Left renal pelvis (tissue), 4 donors: ENCODE data around the gene CTSL. TPM values are rescaled to one million over a fixed set of nuclear protein-coding genes. Genes with fewer than 3 reads are reported as not detected.
"Not testable (repeated sequence)": the region's sequence is repeated elsewhere in the genome, so short reads cannot be mapped to it uniquely, and the experiment has no call there.

Source experiments
- DNase-seq, 4 donors: peaks; one replicate each; pipeline ENCODE4 v3.0.0-alpha.2; 2013; ENCODE audit warnings: low read depth in 4 of 4, low spot score in 3 of 4
- polyA plus RNA-seq, 4 donors: library from polyadenylated mRNA; unstranded; fragments of 120-200 nt; gene quantifications; one replicate each; pipeline ENCODE4 v1.2.1, GENCODE V29; 2013; ENCODE audit not compliant: insufficient read length in 4 of 4

CTSL gene
- polyA plus RNA-seq, 4 donors: 126 to 184 (median 169) TPM

GRCh38 chr9:87750726-87751125 lies 24.8 kb downstream of the CTSL start:
- DNase-seq: no peak

DNA sequence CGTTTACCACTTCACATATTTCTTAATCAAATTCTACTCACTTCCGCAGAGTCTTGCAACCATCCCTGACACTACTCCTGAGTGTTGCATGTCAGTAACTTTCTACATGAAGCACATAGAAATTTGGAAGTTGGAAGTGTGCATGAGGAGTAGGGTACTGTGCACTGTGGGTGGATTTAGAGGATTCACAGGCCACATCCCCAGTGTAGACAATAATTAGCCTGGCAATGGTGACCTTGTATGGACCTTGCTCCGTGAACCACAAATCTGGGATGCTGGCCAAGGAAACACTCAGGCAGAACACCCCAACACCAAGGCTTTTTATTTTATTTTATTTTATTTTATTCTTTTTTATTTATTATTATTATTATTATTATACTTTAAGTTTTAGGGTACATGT lies 25.5 kb downstream of the CTSL start:
- no peak for DNase-seq

GRCh38 chr9:87751868-87752267 lies 25.9 kb downstream of the CTSL start:
- DNase-seq: no peak

DNA sequence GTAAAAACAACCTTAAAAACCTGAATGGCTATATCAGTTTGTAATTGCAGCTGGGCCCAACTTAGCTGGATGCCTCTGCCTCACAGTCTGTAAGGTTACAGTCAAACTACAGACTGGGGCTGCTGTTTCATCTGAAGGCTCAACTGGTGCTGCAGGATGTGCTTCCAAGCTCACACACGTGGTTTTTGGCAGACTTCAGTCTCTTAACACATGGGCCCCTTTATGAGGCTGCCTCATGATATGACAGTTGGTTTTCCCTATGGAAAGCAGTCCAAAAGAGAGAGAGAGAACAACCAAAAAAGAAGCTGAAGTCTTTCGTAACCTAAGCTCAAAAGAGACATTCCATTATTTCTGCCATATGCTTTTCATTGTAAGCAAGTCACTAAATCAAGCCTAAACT lies 27.4 kb downstream of the CTSL start:
- DNase-seq: no peak

DNA sequence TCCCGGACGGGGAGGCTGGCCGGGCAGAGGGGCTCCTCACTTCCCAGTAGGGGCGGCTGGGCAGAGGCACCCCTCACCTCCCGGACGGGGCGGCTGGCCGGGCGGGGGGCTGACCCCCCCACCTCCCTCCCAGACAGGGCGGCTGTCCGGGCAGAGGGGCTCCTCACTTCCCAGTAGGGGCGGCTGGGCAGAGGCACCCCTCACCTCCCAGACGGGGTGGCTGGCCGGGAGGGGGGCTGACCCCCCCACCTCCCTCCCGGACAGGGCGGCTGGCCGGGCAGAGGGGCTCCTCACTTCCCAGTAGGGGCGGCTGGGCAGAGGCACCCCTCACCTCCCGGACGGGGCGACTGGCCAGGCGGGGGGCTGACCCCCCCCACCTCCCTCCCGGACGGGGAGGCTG lies 32.4 kb downstream of the CTSL start:
- DNase-seq: not testable (repeated sequence)

DNA sequence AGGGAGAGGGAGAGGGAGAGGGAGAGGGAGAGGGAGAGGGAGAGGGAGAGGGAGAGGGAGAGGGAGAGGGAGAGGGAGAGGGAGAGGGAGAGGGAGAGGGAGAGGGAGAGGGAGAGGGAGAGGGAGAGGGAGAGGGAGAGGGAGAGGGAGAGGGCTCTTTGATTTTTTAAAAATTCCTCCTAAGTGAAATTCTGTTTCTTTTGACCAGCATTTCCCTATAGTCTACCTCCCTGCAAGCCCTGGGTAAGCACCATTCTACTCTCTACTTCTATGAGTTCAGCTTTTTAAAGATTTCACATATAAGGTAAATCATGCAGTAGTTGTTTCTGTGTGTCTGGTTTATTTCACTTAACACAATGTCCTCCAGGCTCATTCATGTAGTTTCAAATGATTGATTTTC lies 34.1 kb downstream of the CTSL start:
- not testable (repeated sequence) for DNase-seq

DNA sequence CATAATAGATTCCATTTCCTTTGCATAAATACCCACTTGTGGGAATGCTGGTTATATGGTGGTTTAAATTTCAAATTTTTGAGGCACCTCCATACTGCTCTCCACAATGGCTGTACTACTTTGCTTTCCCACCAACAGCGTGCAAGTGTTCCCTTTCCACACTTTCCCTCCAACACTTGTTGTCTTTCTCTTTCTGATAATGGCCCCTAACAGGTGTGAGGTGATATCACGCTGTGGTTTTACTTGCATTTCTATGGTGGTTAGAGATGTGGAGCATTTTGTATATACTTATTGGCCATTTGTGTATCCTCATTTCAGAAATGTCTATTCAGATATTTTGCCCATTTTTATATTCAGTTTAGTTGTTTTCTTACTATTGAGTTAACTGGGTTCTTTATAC lies 34.6 kb downstream of the CTSL start:
- DNase-seq: no peak

GRCh38 chr9:87763286-87763685 lies 37.4 kb downstream of the CTSL start:
- no peak for DNase-seq

DNA sequence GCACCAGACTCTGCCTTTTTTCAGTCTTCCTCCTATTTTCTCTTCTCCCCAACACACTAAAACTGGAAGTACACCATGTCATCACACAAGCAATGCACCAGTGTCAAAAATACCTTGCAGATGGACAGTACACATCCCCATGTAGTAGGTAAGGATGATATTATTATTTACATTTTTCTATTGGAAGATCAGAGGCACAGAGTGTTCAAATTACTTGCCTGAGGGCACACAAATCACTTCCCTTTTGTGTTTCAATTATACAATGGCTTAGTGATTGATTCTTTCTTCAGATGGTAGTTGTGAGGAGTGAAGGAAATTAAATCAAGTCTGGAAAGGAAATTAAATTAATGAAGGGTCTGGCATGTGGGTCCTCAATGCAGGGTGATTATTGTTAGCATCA lies 39.6 kb downstream of the CTSL start:
- DNase-seq: no peak

GRCh38 chr9:87766697-87767096 lies 40.8 kb downstream of the CTSL start:
- DNase-seq: no peak

- DNase-seq: no peak
These were observed 44.8 kb downstream of the CTSL start for GRCh38 chr9:87770616-87771315.

GRCh38 chr9:87771316-87772006 lies 45.5 kb downstream of the CTSL start:
- no peak for DNase-seq

GRCh38 chr9:87776481-87777379 lies 50.8 kb downstream of the CTSL start:
- DNase-seq: no peak

GRCh38 chr9:87778996-87779395 lies 53.1 kb downstream of the CTSL start:
- DNase-seq: no peak

Other genes with a start within 250 kb of the CTSL start
- gene DAPK1, start 228.3 kb upstream of the CTSL start, polyA plus RNA-seq: 10 to 100 TPM; 38.3 to 82.6 (median 72.5) TPM
- not detected for gene SPATA31E1, start 156.8 kb downstream of the CTSL start, polyA plus RNA-seq
- gene SPATA31C1, start 191.8 kb downstream of the CTSL start, polyA plus RNA-seq: under 1 TPM; 0.16 to 0.63 (median 0.52) TPM
- gene CDK20, start 248.4 kb downstream of the CTSL start, polyA plus RNA-seq: 10 to 100 TPM; 12.5 to 23.7 (median 20.2) TPM